Measurements from ENCODE around the gene PINLYP. TPM values are rescaled to one million over a fixed set of nuclear protein-coding genes. Genes with fewer than 3 reads are reported as not detected.
"Not testable (repeated sequence)": the region's sequence is repeated elsewhere in the genome, so short reads cannot be mapped to it uniquely, and the experiment has no call there.

Gene PINLYP
- total and polyA plus RNA-seq, 2 of the 13 experiments (the other 11 are each of a cell fraction or from before 2014, with no cell fraction given), result 0.21 to 0.24 TPM

- H3K4me3 ChIP-seq (replicated peaks in 1 of 3; ENCODE audit: insufficient read depth in 1 of 3, low read depth in 2 of 3, low read length in 3 of 3); POLR2A ChIA-PET; H3K4me2 ChIP-seq (ENCODE audit: low read depth, low read length); FAIRE-seq; H2AFZ ChIP-seq (ENCODE audit: low read length); in situ Hi-C loops (cut with HindIII; ENCODE audit: extremely low pct_ligation_motif_present, low pct_unique_long_range_greater_than_20kb); BruUV-seq (replicated peaks); H3K9me3 ChIP-seq (ENCODE audit: low read length); H4K20me1 ChIP-seq (ENCODE audit: insufficient read depth, low read length); H3K79me2 ChIP-seq (ENCODE audit: insufficient read depth, low read length); H3K9ac ChIP-seq (ENCODE audit: insufficient read depth, low read depth, low read length); CTCF ChIA-PET (ENCODE audit: low intra/inter-chr PET ratio, low total read pairs); H3K27me3 ChIP-seq (ENCODE audit: control insufficient read depth in 1 of 2, insufficient read depth in 2 of 2, low read length in 2 of 2); H3K27ac ChIP-seq (ENCODE audit: extremely low read length, insufficient read depth, low read length); intact Hi-C loops (cut with micrococcal nuclease; ENCODE audit: unreplicated experiment); DNase-seq (ENCODE audit: low spot score); H3K36me3 ChIP-seq (replicated peaks in 1 of 2; ENCODE audit: control insufficient read depth in 1 of 2, insufficient read depth in 2 of 2, low read length in 2 of 2); ATAC-seq: not testable (repeated sequence)
- 0 out of 2 replicates have a peak, but pooled peaks have one; percentile 10 for TF ChIP-seq CEBPG (CRISPR knock-in tag; IDR thresholded peaks at IDR 0.05)
- H3K4me1 ChIP-seq (ENCODE audit: insufficient read depth, low read length), result peaks cover 26% of the 10 kb centered on the region
- WGBS (ENCODE audit: low lambda C conversion rate), result no CpG with 5 or more reads among the region's 3 CpGs
Observed at GRCh38 chr19:43587029-43587428, 11.4 kb downstream of the PINLYP start.

GRCh38 chr19:43589277-43589676, 13.7 kb downstream of the PINLYP start:
- Histone ChIP-seq H2AFZ (ENCODE audit: low read length) (no peak overlapping the region), H3K4me1 (ENCODE audit: insufficient read depth, low read length) (peaks cover 26% of the 10 kb centered on the region), H3K9me3 (ENCODE audit: low read length) (no peaks in the 10 kb centered on the region), H3K79me2 (ENCODE audit: insufficient read depth, low read length) (peaks cover 4% of the 10 kb centered on the region), H3K9ac (ENCODE audit: insufficient read depth, low read depth, low read length) (no peak overlapping the region), H3K4me2 (ENCODE audit: low read depth, low read length) (no peak overlapping the region), H3K27ac (ENCODE audit: extremely low read length, insufficient read depth, low read length) (no peak overlapping the region), H3K27me3 (ENCODE audit: control insufficient read depth in 1 of 2, insufficient read depth in 2 of 2, low read length in 2 of 2) (no peaks in the 10 kb centered on the region), H4K20me1 (ENCODE audit: insufficient read depth, low read length) (peaks cover under 1% of the 10 kb centered on the region; the same call in 1 of the 2 replicates), H3K4me3 (replicated peaks in 1 of 3; ENCODE audit: insufficient read depth in 1 of 3, low read depth in 2 of 3, low read length in 3 of 3) (no peak overlapping the region), H3K36me3 (replicated peaks in 1 of 2; ENCODE audit: control insufficient read depth in 1 of 2, insufficient read depth in 2 of 2, low read length in 2 of 2) (peaks cover 3% of the 10 kb centered on the region in 2 experiments; a peak in 4 of 5 replicates)
- in situ Hi-C loops (cut with HindIII; ENCODE audit: extremely low pct_ligation_motif_present, low pct_unique_long_range_greater_than_20kb), result no loop called here
- intact Hi-C loops (cut with micrococcal nuclease; ENCODE audit: unreplicated experiment), result no loop called here
- TF ChIP-seq ZNF501 (CRISPR knock-in tag; IDR thresholded peaks at IDR 0.05) (no peak), ZNF569 (CRISPR knock-in tag; IDR thresholded peaks at IDR 0.05; ENCODE audit: borderline replicate concordance) (no peak), RAD21 (CRISPR knock-in tag; IDR thresholded peaks at IDR 0.05) (no peak), ZNF251 (CRISPR knock-in tag; IDR thresholded peaks at IDR 0.05) (no peak)
- no peak for FAIRE-seq
- ATAC-seq, result no peak
- no peak for DNase-seq (ENCODE audit: low spot score)
- BruUV-seq (replicated peaks), result no TSS peak
- CTCF ChIA-PET (ENCODE audit: low intra/inter-chr PET ratio, low total read pairs), result no interaction called here
- POLR2A ChIA-PET, result no interaction called here
- WGBS (ENCODE audit: low lambda C conversion rate), result 91% methylated on average over 5 of the region's 5 CpGs

Data from HepG2 (cell line).